HG03354 (cell line): ENCODE measurements around the gene ADAMTS2.
"Not testable (repeated sequence)": the region's sequence is repeated elsewhere in the genome, so short reads cannot be mapped to it uniquely, and the experiment has no call there.

Source experiments
- ATAC-seq: cut with Tn5 transposase; IDR thresholded peaks from one replicate; pipeline ENCODE4 v1.9.1; 2021; ENCODE audit warnings: mild to moderate bottlenecking; ENCODE audit not compliant: unreplicated experiment, poor library complexity, severe bottlenecking

The ADAMTS2 gene

DNA sequence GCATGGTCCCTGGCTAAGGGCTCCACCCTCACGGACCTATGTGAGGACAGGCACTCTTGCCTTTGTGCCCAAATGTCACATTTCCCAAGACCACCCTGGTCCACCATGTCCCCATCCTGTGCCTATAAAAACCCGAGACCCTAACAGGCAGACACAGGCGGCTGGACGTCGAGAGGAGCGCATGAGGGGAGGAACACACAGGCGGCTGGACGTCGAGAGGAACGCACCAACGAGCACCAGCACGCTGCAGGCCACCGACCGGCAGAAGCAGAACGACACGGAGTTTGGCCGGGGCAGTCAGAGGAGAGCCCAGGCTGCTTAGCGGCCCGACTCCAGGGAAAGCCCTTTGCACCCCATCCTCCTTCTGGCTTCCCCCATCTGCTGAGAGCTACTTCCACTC, 119.9 kb downstream of the ADAMTS2 start:
- ATAC-seq, result no peak

DNA sequence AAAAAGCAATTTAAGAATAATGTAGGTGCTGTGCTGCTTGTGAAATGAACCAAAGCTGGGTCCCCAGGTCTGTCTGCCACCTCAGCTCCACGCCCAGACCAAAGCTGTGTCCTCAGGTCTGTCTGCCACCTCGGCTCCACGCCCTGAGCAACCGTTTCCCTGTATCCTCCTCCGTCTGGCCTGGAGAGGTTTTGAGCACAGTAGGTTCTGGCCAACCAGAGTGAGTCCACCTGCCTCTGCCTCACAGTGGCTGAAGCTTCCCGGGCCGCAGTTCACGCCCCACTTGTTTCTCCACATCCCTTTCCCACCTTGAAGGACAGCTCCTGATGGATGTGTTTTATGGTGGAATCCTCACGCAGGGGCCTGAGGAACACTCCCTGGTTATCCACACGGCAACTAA, 120.5 kb downstream of the ADAMTS2 start:
- no peak for ATAC-seq

DNA sequence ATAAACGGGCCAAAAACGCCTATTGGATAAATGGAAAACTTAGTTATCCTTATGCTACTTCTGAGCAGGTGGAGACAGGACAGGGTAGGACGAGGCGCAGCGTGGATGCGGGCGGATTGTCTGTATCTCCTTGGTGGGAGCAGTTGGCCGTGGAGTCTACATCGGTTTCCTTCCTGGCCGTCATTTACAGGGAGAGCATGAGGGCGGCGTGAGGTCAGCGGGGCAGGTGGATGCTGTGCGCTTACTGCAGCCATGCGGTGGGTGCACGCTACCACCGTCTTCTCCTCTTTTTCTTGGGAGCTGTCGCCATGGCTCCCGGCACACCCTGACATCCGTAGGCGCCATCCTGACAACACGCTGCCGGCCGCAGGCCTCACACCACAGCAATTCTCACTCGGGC, 121.3 kb downstream of the ADAMTS2 start:
- no peak for ATAC-seq

DNA sequence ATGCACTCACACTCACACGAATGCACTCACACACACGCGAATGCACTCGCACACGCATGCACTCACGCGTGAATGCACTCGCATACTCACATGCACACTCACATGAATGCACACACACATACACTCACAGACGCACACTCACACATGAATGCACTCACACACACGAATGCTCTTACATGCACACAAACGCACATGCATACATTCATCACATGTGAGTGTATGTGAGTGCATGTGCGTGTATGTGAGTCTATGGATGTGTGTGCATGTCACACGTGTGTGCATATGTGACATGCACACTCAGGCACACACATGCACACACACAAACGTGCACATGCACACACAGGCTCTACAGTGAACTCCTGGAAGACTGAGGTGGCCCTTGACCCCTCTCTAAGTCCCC, 121.7 kb downstream of the ADAMTS2 start:
- ATAC-seq, result no peak

DNA sequence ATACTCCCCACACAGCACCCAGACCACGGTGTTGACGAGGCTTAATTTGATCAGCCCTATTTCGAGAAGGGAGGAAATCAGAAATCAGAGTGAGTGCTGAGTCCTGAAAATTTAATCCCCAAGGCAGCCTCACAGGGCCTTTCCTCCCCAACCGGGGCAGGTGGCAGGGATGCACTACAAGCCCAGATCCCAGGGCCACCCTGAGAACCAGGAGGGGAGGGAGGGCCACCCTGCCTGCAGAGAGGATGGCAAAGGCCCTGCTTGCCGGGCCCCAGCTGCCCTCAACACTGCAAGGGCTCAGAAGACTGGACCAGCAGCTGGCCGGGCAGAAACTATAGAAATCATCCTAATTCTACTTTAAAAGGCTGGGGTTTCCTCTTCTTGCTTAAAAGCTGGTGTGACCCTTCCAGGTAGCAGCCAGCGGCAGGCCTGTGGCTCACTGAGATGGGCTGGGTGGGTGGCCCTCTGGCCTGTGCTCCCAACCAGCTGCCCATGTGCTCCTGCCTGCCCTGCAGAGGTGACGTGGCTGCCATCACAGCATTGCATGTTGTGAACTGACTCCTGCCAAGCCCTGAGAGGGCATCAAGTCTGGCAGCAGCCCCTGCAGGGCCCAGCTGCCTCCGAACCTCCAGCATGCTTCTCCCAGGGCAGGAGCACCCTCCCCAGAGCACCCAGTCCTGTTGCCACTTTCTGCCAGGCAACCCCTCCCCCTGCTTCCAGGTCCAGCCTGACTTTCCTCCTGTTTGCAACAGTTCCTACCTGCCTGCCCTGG, 122.8 kb downstream of the ADAMTS2 start:
- no peak for ATAC-seq

DNA sequence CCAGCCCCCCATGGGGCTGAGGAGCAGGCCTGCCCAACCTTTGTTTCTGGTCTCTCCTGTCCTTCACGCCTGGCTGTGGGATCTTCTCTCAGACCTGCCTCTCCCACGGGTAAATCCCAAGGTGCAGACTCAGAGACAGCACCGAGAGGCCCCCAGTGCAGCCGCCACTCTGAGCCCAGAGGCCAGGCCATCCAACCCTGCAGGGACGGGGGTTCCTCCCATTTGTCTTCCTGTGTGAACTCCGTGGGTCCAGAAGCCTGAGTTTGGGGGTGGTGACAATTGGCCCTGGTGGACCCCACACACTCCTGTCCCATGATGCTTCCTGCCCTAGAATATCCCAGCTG, 123.4 kb downstream of the ADAMTS2 start:
- ATAC-seq, result no peak

DNA sequence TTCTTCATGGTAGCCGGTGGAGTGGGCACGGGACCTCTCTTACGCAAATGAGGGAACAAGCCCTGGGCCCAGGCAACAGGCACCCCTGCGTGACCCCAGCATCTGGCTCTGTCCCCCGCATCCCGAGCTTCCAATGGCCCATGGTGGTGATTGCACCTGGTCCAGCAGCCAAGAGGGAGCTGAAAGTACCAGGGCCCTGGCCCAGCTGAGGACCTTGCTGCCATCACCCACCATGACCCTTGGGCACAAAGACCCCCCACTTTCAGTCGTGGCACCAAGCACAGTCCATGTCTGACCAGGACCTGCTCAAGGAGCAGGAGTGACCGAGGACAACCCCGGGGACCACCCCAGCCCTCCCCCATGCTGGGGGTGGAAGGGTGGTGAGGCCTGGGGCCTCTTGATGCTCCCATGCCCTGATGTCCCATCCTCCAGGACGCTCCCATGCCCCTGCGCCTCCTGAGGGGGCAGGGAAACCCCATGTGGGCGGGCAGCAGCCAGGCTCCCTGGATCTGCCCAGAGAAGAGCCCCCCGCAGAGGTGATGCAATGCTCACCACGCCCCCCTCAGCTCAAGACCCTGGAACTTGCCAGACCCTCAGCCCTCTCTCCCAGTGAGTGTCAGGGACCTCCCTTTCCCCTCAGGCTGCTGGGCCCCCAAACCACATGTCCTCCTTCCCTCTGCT, 123.9 kb downstream of the ADAMTS2 start:
- no peak for ATAC-seq

DNA sequence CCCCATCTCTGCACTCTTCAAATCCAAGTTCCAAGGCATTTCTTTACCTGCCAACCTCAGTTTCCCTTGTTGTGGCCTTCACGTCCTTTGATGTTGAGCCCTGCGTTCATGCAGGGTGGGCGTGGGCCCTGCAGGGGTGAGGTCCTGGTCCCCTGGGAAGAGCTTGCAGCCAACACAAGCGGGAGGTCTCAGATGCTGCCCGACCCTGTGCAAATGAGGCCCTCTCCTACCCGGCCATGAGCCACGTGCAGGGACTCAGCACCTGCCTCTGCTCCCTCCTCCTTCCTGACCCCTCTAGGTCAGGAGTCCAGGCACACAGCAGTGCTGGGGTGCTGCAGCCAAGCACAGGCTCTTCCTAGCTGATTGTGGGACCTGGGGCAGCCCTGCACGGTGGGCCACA, 124.5 kb downstream of the ADAMTS2 start:
- ATAC-seq, result no peak

DNA sequence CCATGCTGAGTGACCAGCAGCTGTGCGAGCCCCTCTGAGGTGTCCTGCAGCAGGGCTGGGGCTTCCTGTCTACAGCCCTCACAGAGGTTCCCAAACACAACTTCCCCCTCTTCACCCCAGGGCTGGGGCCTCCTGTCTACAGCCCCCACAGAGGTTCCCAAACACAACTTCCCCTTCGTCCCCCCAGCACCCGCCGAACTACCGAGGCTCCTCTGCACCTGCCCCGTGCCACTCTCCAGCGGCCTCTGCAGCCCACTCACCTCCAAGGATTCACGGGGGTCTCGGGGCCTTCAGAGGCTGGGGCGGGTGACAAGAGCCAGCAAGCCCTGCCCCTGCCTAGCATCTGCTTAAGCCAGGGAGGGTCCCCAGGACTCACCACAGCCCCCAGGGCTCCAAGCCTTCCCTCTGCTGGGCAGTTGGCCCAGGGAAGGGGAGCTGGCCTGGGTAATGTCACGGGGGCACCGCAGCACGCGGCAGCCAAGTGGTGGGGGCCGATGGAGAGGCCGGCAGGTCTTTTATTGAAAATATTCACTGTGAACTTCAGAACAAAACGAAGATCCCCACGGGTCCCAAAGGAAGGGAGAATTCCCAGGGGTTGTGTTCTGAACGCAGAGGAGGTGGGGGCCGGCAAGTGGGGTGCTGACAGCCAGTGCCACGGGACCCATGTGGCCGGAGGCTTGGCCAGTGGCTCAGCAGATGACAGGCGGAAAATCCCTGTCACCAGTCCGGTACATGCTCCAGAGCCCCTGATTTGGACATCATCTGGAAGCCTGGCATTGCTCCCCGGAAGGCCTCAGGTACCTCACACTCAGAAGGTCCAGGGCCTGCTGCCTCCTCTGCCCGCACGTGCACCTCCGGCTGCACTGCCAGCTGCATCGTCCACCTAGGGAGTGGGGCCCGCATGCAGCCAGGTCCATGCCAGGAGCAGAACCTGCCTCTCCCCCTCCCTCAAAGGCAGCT, 125.3 kb downstream of the ADAMTS2 start:
- ATAC-seq, result no peak

DNA sequence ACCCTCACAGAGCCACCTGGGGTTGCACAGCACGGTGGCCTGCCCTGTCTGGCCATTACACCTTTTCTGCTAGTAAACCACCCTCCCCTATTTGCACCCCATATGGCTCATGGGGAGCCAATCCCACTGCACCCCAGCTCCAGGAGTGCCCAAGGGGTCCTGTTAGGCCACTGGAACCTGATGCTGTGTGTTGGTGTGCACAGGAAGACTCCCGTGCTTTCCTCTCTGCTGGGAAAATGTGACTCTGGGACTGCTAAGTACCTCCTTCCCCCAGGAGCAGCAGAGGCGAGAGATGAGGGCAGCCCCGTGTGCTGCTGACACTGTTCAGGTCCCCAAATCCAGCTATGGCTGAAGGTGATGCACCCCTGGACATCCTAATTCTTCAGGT, 126.3 kb downstream of the ADAMTS2 start:
- ATAC-seq, result no peak

DNA sequence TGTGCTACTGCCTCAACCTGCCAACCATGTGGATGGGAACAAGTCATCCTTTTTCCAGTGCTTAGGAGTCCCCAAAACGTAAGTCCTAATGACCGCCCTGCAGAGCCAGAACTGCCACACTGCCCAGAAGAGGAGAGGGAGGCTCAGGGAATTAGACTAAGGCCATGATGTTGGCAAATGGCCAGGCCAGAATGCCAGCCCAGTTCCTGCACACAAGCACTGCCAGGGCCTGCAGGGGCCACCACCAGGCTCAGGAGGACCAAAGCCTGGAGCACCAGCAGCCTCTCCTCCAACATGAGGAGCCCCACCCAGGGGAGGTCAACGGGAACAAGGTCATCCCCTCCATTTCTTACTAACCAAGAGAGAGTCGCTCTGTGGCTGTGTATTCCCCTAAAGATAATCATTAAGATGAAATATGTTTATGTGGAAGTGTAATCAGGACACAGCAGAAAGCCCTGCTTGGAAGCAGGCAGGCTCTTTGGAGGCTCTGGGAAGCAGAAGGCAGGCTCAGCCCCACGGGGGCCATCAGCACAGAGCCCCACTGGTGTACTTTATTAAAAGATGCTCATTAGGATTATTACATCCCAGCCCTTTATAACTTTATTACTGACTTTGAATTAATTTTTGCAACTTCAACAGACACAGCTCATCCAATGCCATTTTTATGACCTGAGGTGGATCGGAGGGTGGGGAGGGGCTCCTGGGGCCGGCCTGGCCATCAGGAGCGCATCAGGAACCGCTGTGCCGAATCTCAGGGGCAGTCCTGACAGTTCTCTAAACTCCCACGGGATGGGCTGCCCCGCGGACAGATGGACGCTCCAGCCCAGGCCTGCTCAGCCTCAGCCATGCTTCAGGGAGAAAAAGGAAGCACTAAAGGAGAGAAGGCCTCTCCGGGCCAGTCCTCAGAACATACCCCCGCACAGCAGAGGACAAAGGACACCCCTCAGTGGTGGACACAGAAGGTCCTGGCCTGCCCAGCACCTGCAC, 127.0 kb downstream of the ADAMTS2 start:
- no peak for ATAC-seq

DNA sequence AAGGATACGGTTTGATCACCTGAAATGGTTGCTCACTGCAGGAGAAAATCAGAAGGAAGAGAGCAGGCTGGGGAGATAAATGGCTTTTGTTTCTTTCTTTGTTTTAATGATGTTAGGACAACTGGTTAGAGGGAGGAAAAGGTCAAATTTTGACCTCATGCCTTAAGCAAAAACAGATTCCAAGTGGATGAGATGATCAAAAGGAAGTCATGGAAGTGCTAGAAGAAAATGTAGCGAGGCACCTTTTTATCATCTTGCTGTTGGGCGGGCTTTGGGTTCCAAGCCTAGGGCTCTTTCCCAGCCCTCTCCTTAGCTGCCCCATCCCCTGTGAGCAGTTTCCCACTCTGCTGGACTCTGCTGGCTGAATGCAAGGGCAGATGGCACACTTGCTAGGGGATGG, 127.9 kb downstream of the ADAMTS2 start:
- ATAC-seq, result no peak

DNA sequence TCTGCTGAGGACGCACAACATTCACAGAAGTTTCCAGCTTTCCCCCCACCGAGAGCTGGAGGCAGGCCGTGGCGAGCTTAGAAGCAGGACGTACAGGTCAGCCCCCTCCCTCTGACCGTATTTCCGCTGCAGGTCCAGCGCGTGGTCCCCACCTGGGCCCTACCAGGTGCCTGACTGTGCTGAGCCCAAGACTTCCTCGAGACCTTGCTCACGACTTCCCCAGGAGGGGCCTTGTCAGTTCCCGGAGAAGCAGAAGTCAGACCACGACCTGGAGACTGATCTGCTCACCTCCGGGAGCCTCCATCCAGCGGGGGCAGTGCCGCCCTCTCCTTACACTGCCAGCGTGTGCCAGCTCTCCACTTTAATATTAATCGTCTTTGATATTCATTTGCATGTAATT, 128.9 kb downstream of the ADAMTS2 start:
- ATAC-seq, result not testable (repeated sequence)

DNA sequence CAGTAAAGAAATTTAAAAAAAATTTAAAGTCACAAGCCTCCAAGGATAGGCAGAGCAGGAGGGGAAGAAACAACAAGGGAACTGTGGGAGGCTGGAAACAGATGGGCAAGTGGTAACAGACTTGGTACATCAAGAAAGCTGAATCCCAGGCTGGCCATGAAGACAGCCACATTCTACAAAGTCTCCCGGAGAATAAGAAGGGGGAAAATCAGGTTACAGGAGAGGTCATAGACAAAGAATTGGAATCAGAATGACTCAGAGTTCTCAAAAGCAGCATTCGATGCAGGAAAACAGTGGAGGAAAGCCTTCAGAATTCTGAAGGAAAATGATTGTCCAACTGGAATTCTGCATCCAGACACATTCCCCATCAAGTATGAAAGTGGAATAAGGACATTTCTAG, 129.7 kb downstream of the ADAMTS2 start:
- no peak for ATAC-seq

DNA sequence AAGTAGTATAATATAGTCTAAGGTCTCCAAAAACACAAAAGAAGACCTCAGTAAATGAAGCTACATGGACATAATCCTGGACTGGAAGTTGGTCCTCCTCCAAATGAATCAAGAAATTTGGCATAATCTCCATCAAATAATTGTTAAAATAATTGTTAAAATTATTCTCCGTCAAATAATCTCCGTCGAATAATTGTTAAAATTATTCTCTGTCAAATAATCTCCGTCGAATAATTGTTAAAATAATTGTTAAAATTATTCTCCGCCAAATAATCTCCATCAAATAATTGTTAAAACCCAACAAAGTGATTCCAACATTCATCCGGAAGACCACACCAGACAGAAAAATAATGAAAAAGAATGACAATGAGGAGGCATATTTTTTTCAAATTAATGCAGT, 130.6 kb downstream of the ADAMTS2 start:
- no peak for ATAC-seq

DNA sequence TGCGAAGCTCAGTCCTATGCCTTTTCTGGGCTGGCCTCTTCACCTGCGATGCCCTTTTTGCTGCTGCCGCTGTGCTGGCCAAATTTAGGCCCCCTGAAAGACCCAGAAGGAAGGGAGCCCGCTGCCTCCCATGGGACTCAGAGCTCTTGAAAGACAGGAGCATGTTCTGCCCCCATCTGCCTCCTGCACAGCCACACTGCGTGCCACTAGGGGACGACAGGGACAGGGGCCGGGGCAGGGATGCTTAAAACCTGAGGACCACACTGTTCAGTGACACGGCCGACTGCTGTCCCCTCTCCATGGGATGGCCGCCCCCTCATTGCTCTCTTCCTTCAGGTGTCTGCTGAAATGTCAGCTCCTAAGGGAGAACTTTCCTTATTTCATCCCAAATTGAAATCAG, 132.4 kb downstream of the ADAMTS2 start:
- ATAC-seq, result no peak

DNA sequence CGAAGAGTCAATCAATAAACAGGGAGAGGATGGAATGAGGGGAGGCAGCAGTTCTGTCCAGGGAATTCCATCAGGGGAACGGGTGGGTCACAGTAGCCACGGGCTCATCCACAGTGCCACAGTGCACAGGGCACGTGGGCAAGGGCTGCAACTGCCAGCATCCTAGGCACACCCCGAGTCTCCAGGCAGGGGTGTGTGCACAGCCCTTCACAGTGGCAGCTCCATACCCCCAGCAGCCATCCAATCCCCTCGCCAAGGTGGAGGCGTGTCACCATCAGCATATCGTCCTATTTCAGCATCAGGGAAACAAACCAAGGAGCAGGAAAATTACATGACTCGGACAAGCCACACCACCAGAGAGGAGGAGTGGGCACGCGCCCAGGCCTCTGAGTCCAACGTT, 133.6 kb downstream of the ADAMTS2 start:
- no peak for ATAC-seq

DNA sequence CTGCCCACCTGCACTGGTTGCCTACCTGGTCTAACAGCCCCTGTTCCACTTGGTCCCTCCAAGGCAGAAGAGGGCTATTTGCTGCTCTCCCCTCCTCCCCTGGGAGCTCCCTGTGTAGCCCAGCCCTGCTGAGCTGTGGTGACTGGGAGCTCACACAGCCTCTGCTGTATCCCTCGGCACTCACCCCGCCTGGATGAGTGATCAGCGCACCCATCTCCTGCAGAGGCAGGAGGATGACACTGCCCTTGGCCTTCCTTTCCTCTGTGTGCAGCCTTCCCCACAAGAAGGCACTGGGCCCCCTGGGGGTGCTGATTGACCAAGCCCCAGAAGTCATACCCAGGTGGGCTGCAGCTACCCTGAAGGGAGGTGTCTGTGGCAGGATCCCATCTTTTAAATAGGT, 134.2 kb downstream of the ADAMTS2 start:
- no peak for ATAC-seq

DNA sequence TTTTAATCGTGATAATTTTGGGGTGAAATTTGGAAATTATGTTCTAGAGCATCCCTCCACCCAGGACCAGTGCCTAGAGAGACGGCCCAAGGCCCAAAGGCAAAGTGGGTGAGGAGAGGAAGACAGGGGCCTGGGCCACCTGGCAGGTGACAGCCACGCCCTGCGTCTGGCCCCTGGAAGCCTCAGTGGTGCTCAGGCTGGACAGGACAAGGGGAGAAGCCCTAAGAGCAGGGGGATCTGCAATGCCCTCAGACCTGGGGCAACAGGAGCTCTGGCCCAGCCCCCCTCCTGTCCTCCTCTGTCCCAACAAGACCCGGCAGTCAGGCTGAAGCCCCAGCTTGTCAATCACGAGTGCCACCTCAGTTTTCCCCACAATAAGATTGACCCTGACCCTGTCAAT, 134.8 kb downstream of the ADAMTS2 start:
- no peak for ATAC-seq
